PC-9 (cell line): Measurements from ENCODE around the gene FOXD1.

Experiments used
- CTCF ChIP-seq: fragments of 200-600 bp; sonication (generic); conservative IDR thresholded peaks from 2 replicates; pipeline ENCODE4 v1.6.1; 2017; ENCODE audit warnings: mixed run types, antibody characterized with exemption, mild to moderate bottlenecking, moderate library complexity
- EZH2 ChIP-seq: fragments of 200-600 bp; sonication (generic); IDR thresholded peaks from 2 replicates; pipeline ENCODE4 v1.8.0; 2017; ENCODE audit warnings: antibody characterized with exemption, low read depth

- TF ChIP-seq CTCF = no peak
- TF ChIP-seq EZH2 = no peak
Measured at GRCh38 chr5:73418244-73418691, 30.3 kb downstream of the FOXD1 start.
